Thyroid gland (tissue), 4 donors: ENCODE data around the gene SERHL2. TPM values are rescaled to one million over a fixed set of nuclear protein-coding genes. Genes with fewer than 3 reads are reported as not detected.
"Not testable (repeated sequence)": the region's sequence is repeated elsewhere in the genome, so short reads cannot be mapped to it uniquely, and the experiment has no call there.

ENCODE experiments used
- DNase-seq, 2 donors: peaks; one replicate each; pipeline ENCODE4 v3.0.0-alpha.2; 2019
- H3K27ac ChIP-seq, 3 donors: fragments of 200-600 bp; sonication (generic); 1 replicate in 2 of 3; 2 replicates in 1 of 3; pipeline ENCODE4 v1.5.1; 2016 to 2019; ENCODE audit warnings: mild to moderate bottlenecking in 1 of 3, moderate library complexity in 1 of 3
- H3K27me3 ChIP-seq: fragments of 200-600 bp; sonication (generic); one replicate; pipeline ENCODE4 v1.5.1; 2019
- H3K36me3 ChIP-seq, 2 donors: fragments of 200-600 bp; sonication (generic); one replicate each; pipeline ENCODE4 v1.5.1; 2016 to 2019
- H3K4me1 ChIP-seq, 2 donors: fragments of 200-600 bp; sonication (generic); one replicate each; pipeline ENCODE4 v1.5.1; 2017 to 2019
- H3K4me3 ChIP-seq, 3 donors: fragments of 200-600 bp; sonication (generic); replicated peaks in 1 of 3; 1 replicate in 2 of 3; 2 replicates in 1 of 3; pipeline ENCODE4 v1.5.1; 2016; ENCODE audit warnings: mild to moderate bottlenecking in 1 of 3
- H3K9me3 ChIP-seq: fragments of 200-600 bp; sonication (generic); one replicate; pipeline ENCODE4 v1.5.1; 2017
- CTCF ChIP-seq, 6 experiments: fragments of 200-600 bp in 3 of 6; fragments of 450-650 bp in 3 of 6; sonication (generic) in 3 of 6; IDR thresholded peaks; one replicate each; pipeline ENCODE4 v1.5.1; 2016 to 2019; ENCODE audit warnings: antibody characterized with exemption in 6 of 6, mild to moderate bottlenecking in 2 of 6, inconsistent platforms in 1 of 6, moderate library complexity in 1 of 6
- POLR2A ChIP-seq, 2 donors: fragments of 450-650 bp; IDR thresholded peaks; one replicate each; pipeline ENCODE4 v1.6.1; 2017; ENCODE audit warnings: antibody characterized with exemption in 2 of 2, mild to moderate bottlenecking in 2 of 2, moderate library complexity in 1 of 2
- WGBS, 2 donors: methylation state at CpG; one replicate each; pipeline ENCODE4 v1.1.5; 2017; 5-methylcytosine and 5-hydroxymethylcytosine counted together
- intact Hi-C: fragments of 100-400 bp; cut with DNase I; formaldehyde crosslinking; loops from one replicate; pipeline ENCODE4 v1.15.1; 2023
- total RNA-seq, 4 donors: library from RNA; depleted of rRNA; stranded (reverse); fragments of >200 nt; gene quantifications; one replicate each; pipeline ENCODE4 v1.2.3, GENCODE V29; 2016

Gene SERHL2
- total RNA-seq, 4 donors from 2014 or later: 0.83 to 5.1 (median 3.1) TPM; not detected in 1

- peaks cover 12 to 29% of the 10 kb centered on the region in 2 donors for H3K4me1 ChIP-seq
- peak in 1 of 6 experiments; percentile 11 for TF ChIP-seq CTCF (IDR thresholded peaks at IDR 0.05)
- 39 to 57% methylated on average over 24 of the region's 24 CpGs for WGBS, 2 donors
- H3K27me3 ChIP-seq, H3K9me3 ChIP-seq, H3K4me3 ChIP-seq, intact Hi-C loops, H3K36me3 ChIP-seq, H3K27ac ChIP-seq: not testable (repeated sequence)
- peak; percentile 96 for DNase-seq
Observed at GRCh38 chr22:42531401-42532084, 22.2 kb upstream of the SERHL2 start.

- no peak for DNase-seq
- Histone ChIP-seq H3K9me3 (no peaks in the 10 kb centered on the region), H3K4me3 (no peak overlapping the region), H3K27me3 (no peaks in the 10 kb centered on the region), H3K27ac (peak overlapping the region in 1 of 3 donors; percentile 28), H3K36me3 (no peaks in the 10 kb centered on the region), H3K4me1 (peaks cover 21 to 44% of the 10 kb centered on the region in 2 donors)
- TF ChIP-seq POLR2A (IDR thresholded peaks at IDR 0.05) (no peak), CTCF (IDR thresholded peaks at IDR 0.05) (no peak)
- intact Hi-C loops: no loop called here
- WGBS, 2 donors: 92 to 94% methylated on average over 8 of the region's 8 CpGs
Observed at GRCh38 chr22:42533638-42533977, 20.1 kb upstream of the SERHL2 start.

GRCh38 chr22:42535082-42535731 lies 18.5 kb upstream of the SERHL2 start:
- H3K36me3 ChIP-seq, H3K9me3 ChIP-seq, H3K27me3 ChIP-seq, H3K4me3 ChIP-seq, intact Hi-C loops, H3K27ac ChIP-seq, DNase-seq: not testable (repeated sequence)
- WGBS, 2 donors: 67 to 91% methylated on average over 1 to 6 of the region's 14 CpGs
- peaks cover 25 to 51% of the 10 kb centered on the region in 2 donors for H3K4me1 ChIP-seq

GRCh38 chr22:42536166-42536565 lies 17.6 kb upstream of the SERHL2 start:
- Histone ChIP-seq H3K4me3 (no peak overlapping the region), H3K36me3 (no peaks in the 10 kb centered on the region), H3K4me1 (peaks cover 18 to 48% of the 10 kb centered on the region in 2 donors), H3K27me3 (no peaks in the 10 kb centered on the region), H3K9me3 (no peaks in the 10 kb centered on the region), H3K27ac (no peak overlapping the region)
- 91 to 95% methylated on average over 7 of the region's 7 CpGs for WGBS, 2 donors
- TF ChIP-seq POLR2A (IDR thresholded peaks at IDR 0.05): no peak
- TF ChIP-seq CTCF (IDR thresholded peaks at IDR 0.05): no peak
- DNase-seq: no peak
- intact Hi-C loops: no loop called here

GRCh38 chr22:42536634-42537033 lies 17.1 kb upstream of the SERHL2 start:
- 80 to 84% methylated on average over 18 of the region's 18 CpGs for WGBS, 2 donors
- H3K36me3 ChIP-seq, H3K9me3 ChIP-seq, intact Hi-C loops, H3K27me3 ChIP-seq, H3K4me3 ChIP-seq: not testable (repeated sequence)
- peak in 1 of 2 donors; percentile 27 for DNase-seq
- peaks cover 18 to 45% of the 10 kb centered on the region in 2 donors for H3K4me1 ChIP-seq
- peak overlapping the region in 2 of 3 donors; percentile 20 to 45 for H3K27ac ChIP-seq

- H3K9me3 ChIP-seq, H3K36me3 ChIP-seq, H3K27me3 ChIP-seq, H3K4me3 ChIP-seq, intact Hi-C loops: not testable (repeated sequence)
- 28 to 29% methylated on average over 13 of the region's 14 CpGs for WGBS, 2 donors
- peak; percentile 31 to 43 for DNase-seq
- H3K27ac ChIP-seq: peak overlapping the region; percentile 21 to 62 (median 45)
- H3K4me1 ChIP-seq: peaks cover 18 to 39% of the 10 kb centered on the region in 2 donors
Observed at GRCh38 chr22:42537199-42537831, 16.4 kb upstream of the SERHL2 start.

- DNase-seq: peak in 1 of 2 donors; percentile 32
- H3K4me3 ChIP-seq, H3K9me3 ChIP-seq, H3K36me3 ChIP-seq, intact Hi-C loops, H3K27me3 ChIP-seq: not testable (repeated sequence)
- 10 to 31% methylated on average over 7 to 8 of the region's 11 CpGs for WGBS, 2 donors
- H3K4me1 ChIP-seq: peaks cover 13 to 27% of the 10 kb centered on the region in 2 donors
- H3K27ac ChIP-seq: peak overlapping the region in 2 of 3 donors; percentile 56 to 58
Observed at GRCh38 chr22:42539236-42539771, 14.5 kb upstream of the SERHL2 start.
